ENCODE measurements around the gene NCOA7.

- TF ChIP-seq CTCF (IDR thresholded peaks at IDR 0.05; ENCODE audit: low read depth, low read length, poor library complexity, severe bottlenecking), result no peak
- no peak for TF ChIP-seq EZH2phosphoT487 (IDR thresholded peaks at IDR 0.05; ENCODE audit: borderline replicate concordance, low read length)
Measured at GRCh38 chr6:125835221-125835744, 44.5 kb downstream of the NCOA7 start.
